HG03520 (cell line): ENCODE results near the gene UMAD1.

Experiments
- ATAC-seq: cut with Tn5 transposase; IDR thresholded peaks from one replicate; pipeline ENCODE4 v1.9.1; 2021; ENCODE audit warnings: mild to moderate bottlenecking, moderate library complexity; ENCODE audit not compliant: unreplicated experiment

Gene UMAD1

GRCh38 chr7:7719236-7719635, 78.7 kb downstream of the UMAD1 start:
- peak; percentile 98 for ATAC-seq

- no peak for ATAC-seq
Measured at GRCh38 chr7:7720193-7720592, 79.6 kb downstream of the UMAD1 start.

- ATAC-seq: no peak
Measured at GRCh38 chr7:7720750-7721621, 80.4 kb downstream of the UMAD1 start.

GRCh38 chr7:7731732-7732131, 91.2 kb downstream of the UMAD1 start:
- no peak for ATAC-seq

GRCh38 chr7:7732621-7733281, 92.2 kb downstream of the UMAD1 start:
- ATAC-seq: no peak

GRCh38 chr7:7736671-7737070, 96.1 kb downstream of the UMAD1 start:
- no peak for ATAC-seq

- no peak for ATAC-seq
Measured at GRCh38 chr7:7737674-7738073, 97.1 kb downstream of the UMAD1 start.

- no peak for ATAC-seq
Measured at GRCh38 chr7:7738177-7738576, 97.6 kb downstream of the UMAD1 start.

- ATAC-seq: no peak
Measured at GRCh38 chr7:7738622-7739021, 98.1 kb downstream of the UMAD1 start.

- no peak for ATAC-seq
Measured at GRCh38 chr7:7739204-7740036, 98.9 kb downstream of the UMAD1 start.

GRCh38 chr7:7740037-7740355, 99.4 kb downstream of the UMAD1 start:
- no peak for ATAC-seq

GRCh38 chr7:7742223-7742622, 101.7 kb downstream of the UMAD1 start:
- no peak for ATAC-seq

GRCh38 chr7:7745258-7745657, 104.7 kb downstream of the UMAD1 start:
- no peak for ATAC-seq

GRCh38 chr7:7745966-7746365, 105.4 kb downstream of the UMAD1 start:
- no peak for ATAC-seq

- ATAC-seq: no peak
Measured at GRCh38 chr7:7746458-7746857, 105.9 kb downstream of the UMAD1 start.

GRCh38 chr7:7750571-7751242, 110.2 kb downstream of the UMAD1 start:
- no peak for ATAC-seq

- ATAC-seq: no peak
Measured at GRCh38 chr7:7751243-7752092, 110.9 kb downstream of the UMAD1 start.

GRCh38 chr7:7756577-7756976, 116.0 kb downstream of the UMAD1 start:
- no peak for ATAC-seq

GRCh38 chr7:7757576-7757975, 117.0 kb downstream of the UMAD1 start:
- ATAC-seq: no peak

GRCh38 chr7:7761340-7761973, 120.9 kb downstream of the UMAD1 start:
- ATAC-seq: no peak
